Measurements from ENCODE around the gene SNAI3.
"Not testable (repeated sequence)": the region's sequence is repeated elsewhere in the genome, so short reads cannot be mapped to it uniquely, and the experiment has no call there.

The SNAI3 gene

DNA sequence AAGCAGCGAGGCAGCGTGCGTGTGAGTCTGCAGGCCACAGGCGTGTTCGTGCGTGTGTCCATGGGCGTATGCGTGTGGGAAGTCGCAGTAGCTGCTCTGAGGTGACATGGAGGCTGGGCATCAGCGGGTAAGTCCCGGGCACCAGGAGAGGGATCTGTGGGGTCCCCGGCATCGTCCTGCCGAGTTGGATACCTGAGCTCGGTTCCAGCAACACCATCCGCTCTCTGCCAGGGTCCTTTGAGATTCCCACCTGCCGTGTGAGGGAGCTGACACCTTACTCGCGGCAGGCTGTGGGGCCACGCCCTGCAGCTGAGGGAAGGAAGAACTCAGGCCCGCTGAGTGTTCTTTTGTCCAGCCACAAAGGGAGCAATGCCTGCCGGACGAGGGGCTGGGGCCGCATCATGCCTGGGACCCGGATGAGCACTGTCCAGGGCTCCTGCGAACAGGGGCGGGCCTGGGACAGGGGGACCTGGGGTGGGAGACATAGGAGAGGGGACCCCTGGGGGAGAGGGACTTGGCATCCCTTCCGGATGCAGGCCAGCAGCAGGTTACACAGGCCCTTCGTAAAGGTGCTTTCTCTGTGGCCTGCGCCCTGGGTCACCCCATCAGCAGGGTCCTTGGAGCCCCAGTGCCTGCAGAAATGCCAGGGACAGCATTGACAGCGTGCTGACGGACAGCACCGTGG is 5.0 kb upstream of the SNAI3 start:
- no peak for DNase-seq (ENCODE audit: low read depth)

DNA sequence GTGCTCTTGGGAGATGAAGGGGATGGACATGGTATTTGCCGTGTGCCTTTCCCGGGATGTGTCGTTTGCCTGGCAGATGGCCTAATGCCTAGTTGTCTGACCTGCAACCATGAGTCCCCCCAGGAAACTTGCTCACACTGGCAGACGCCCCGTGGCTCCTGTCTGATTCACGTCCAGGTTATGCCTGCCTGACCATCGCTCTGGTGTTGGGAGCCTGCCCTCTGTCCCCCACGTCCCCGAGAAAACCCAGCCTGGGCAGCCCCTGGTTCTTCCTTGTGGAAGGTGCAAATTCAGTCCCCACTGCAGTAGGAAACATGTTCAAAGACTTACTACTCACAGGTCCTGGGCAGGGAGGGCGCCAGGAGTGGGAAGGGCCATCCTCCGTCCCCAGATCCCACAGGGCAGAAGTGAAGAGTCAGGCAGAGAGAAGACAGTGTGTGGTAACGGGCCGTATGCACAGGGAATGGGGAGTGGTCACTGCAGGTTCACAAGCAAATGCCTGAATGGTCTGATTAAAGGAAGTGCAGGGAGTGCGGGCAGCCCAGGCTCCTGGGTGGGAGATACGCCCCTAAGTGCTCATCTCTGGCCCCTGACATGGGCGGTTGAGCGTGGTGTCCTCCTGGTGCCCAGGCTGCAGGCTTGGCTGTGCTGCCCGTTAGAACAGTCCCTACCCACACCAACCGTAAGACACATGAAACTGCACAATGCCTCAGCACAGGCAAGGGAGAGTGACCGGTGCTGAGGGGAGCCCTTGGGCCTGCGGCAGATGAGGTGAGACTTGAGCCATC is 4.2 kb upstream of the SNAI3 start:
- DNase-seq (ENCODE audit: low read depth), result no peak

DNA sequence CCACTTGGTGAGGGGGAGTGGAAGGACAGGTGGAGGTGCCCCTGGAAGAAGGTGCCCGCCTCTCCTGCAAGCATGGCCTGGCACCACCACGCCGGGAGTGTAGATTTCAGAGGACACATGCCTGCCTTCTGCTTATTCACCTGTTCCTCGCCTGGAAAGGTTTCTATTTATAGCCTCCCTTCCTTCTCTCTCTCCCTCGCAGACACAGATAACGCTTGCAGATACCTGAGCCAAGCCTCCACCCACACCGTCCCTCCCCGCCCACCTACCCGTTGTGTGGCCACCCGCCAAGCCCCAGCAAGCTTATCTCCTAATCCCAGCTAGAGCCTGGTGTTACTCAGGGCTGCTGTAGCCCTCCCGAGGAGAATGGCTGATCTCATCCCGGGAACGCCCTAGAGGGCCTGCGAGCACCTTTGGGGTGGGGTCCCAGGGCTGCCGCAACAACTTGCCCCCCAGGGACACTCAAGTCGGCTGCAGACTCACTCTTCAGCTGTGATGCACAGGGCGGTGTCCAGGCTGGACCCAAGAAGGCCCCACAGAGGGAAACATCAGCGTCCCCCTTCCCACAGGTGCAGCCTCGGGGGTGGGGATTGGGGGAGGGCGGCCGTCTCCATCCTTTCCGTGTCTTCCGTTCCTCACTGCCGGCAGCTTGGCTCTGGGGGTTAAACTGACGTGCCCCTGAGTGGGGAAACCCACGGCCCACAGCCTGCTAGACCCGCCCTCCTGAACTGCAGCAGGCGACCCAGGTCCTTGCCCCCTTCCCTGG is 1.9 kb upstream of the SNAI3 start:
- no peak for DNase-seq (ENCODE audit: low read depth)

DNA sequence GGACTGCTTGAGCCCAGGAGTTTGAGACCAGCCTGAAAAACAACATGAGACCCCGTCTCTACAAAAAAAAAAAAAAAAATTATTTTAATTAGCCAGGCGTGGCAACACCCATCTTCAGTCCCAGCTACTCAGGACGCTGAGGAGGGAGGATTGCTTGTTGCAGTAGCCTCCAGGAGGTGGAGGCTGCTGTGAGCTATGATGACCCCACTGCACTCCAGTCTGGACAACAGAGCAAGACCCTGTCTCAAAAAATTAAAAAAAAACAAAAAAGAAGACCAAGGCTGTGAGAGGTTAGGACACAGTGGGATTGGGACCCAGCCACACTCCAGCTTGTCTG is 1.3 kb upstream of the SNAI3 start:
- no peak for DNase-seq (ENCODE audit: low read depth)

DNA sequence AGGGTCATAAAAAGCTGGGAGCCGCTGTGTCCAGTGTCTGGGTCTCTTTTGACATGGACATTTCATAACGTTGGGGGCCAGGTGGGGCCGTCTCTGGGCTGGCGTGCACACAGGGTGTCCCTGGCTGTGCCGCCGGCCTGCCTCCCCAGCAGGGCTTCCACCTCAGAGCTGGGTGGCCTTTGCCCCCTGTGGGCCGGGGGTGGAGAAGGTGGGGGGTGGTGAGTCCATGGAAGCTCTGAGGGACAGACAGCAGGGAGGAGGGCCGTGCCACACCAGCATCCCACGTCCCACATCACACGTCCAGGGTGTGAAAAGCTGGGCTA is 908 bp upstream of the SNAI3 start:
- DNase-seq (ENCODE audit: low read depth), result no peak

DNA sequence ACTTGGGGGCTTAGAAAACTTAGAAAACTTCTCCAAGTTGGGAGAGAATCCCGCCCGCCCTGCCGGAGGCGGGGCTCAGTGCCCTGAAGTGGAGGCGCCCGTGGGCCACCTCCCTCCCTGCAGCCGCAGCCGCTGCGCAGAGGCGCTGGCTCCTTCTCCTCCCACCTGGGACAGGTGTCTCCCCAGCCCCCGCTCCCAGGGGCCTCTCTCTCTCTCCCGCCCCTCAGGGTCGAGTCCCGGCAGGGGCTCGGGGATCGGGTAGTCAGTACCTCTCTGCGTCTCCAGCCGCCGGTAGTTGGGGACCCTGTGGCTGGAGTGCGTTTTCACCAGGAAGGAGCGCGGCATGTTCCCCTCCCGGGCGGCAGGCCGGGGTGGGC is 257 bp downstream of the SNAI3 start:
- DNase-seq (ENCODE audit: low read depth), result no peak

DNA sequence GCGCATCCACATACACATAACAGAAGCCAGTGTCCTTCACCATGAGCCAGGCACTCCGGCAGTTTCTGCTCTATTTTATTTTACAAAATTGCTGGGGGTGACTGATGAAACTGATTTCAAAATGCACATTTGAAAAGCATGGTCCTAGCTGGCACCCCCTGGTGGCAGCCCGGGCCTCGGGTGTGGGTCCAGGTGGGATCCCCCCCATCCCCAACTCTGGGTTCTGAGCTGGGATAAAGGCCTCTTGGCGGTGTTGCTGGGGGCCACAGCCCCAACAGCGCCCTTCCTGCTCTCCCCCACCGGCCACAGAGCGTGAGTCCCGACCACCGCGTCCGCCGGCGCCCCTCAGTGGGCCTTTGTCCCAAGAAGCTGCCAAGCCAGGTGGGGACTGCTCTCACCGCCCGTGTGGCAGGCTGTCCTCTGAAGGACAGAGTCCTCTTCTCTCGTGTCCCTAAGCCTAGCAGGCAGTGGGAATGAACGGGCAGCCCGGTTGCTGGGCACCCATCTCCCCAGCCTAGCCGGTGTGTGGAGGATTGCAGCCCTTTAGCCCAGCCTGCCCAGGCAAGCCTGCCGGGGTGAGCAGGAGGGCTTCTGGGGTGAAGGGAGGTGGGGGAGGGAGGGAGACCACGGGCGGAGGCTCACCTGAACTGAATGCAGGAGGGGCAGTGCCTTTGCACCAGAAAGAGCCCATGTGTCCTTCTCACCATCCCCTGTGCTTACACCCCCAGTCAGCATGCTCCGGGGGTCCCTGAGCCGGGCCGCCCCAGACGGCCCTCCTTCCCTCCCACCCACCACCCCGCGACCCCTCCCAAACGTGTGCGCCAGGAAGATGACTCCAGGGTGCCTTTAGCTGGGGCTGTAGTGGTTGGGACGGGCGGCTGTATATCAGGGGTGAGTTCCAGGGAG is 898 bp downstream of the SNAI3 start:
- no peak for DNase-seq (ENCODE audit: low read depth)

DNA sequence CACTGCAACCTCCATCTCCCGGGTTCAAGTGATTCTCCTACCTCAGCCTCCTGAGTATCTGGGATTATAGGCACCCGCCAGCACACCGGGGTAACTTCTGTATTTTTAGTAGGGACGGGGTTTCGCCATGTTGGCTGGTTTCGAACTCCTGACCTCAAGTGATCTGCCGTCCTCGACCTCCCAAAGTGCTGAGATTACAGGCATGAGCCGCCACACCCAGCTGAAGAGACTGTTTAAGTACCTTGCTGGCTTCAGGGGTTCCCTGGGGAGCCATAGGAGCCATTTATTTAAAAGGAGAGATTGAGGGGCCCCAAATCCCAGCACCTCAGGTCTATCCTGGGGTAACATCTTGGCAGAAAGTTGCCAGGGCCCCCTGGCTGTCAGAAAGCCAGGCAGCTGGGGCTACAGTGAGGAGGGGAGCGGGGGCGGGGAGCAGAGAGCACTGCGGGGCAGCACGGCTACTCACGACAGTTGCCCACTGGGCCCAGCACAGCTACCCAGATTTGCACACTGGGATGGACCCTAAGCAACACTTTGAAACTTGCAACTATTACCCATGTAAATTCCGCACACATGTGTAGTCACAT is 1.6 kb downstream of the SNAI3 start:
- no peak for DNase-seq (ENCODE audit: low read depth)

DNA sequence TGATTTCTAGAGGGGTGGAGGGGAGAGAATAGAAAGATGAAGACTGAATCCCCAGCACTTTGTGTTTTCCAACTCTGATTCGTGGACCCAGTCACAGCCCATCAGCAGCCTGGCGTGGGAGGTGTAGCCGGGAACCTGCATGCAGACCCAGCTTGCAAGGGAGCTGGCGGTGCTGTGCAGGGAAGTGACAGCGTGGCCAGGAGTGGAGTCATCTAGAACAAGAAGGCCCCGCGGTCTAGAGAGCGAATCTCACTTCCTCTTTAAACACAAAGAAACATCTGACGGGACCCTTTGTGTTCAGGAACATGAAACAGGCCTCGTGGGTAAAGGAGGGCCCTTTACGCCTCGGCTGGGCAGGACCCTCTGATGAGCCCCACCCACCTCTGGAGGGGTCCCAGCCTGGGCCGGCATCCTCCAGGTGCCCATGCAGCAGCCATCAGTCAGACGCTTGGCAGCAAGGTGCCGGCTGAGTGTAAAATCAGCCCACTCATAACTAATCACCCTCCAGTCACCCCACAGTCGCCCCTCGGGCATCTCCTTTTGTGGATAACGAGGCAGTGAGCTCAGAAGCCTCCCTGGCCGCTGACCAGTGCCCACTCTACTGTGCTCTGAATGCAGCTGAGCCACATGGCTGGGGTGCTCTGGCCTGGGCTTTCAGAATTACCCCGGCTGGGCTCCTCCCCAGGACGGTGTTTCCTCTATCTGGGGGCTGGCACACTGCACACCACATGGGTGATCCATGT is 4.4 kb downstream of the SNAI3 start:
- no peak for DNase-seq (ENCODE audit: low read depth)

DNA sequence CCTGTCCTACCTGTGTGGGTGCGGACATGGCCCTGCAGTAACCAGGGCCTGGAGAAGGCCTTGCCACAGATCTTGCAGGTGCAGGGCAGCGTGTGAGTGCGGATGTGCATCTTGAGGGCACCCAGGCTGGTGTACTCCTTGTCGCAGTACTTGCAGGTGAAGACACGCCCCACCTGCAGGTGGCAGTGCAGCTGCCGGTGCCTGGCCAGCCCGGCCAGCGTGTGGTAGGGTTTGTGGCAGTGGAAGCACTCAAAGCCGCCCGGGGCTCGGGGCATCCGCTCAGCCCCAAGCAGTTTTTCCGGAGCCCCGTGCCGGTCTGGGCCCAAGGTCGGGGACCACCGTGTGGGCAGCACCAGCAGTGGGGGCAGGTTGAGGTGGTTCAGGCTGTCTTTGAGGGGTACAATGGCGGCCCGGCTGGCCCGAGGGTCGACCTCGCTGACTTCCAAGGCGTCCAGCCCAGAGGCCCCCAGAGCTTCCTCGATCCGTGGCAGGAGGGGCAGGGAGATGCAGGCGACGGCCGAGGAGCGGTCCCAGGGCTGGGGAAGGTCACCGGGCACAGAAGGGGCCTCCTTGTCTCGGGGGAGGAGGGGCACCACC is 5.1 kb downstream of the SNAI3 start:
- DNase-seq (ENCODE audit: low read depth), result no peak

DNA sequence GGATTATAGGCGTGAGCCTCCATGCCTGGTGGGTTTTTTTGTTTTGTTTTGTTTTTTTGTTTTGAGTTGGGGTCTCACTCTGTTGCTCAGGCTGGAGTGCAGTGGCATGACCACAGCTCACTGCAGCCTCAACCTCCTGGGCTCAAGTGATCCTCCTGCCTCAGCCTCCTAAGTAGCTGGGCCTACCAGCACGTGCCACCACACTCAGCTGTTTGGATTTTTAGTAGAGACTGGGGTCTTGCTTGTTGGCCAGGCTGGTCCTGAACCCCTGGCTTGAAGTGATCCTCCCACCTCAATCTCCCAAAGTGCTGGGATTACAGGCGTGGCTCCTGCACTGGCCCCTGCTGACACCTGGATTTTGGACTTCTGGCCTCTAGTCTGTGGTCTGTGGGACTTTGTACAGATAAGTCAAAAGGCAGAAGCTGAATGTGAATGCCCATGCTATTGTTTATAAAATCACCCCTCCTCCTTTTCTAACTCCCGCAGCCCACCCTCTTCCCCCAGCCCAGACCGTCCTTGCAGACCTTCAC is 5.7 kb downstream of the SNAI3 start:
- DNase-seq (ENCODE audit: low read depth), result no peak

DNA sequence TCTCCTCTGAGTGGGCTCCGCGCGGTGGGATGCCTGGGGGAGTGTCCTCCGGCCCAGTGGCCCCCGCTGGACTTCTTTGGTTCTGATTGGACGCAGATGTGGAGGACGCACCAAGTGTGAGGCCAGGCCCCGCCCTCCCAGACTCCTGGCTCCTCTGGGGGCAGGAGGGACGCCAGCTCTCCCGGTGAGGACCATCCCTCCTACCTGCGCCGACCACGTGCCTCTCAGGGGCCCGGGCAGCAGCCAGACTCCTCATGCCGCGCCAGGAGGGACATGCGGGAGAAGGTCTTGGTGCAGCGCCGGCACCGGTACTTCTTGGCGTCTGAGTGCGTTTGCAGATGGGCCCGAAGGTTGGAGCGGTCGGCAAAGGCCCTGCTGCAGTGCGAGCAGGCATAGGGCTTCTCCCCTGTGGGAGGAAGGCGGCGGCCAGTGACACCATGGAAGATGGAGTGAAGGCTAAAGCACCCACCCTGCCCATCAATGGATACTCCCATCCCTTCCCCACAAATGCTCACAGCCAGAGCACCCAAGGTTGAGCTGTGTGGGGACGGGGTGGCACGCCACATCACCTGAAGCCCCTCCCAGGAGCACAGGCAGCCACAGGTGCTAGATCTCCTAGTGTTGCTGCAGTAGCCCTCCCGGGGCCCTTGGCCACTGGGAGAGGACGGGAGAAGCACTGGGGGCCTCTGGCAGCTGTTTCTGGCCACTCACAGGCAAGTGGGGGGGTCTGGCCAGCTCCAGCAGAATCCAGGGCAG is 7.9 kb downstream of the SNAI3 start:
- DNase-seq (ENCODE audit: low read depth), result no peak

DNA sequence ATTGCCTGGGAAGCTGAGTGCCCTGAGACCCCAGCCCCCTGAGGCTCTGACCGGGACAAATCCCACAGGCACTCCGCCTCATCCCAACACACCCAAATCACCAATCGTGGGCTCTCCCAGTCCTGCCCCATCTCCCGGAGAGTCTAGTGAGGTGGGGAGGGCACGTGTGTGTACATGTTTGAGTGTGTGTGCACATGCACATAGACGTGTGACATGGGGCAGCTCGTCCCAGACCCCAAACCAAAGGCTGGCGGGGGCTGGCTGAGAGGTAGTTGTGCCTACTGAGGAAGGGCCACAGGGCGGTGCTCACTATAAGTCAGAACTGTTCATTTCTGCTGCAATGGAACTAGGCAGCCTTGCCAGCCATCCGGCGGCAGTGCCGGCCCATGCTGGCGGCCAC is 8.6 kb downstream of the SNAI3 start:
- no peak for DNase-seq (ENCODE audit: low read depth)

DNA sequence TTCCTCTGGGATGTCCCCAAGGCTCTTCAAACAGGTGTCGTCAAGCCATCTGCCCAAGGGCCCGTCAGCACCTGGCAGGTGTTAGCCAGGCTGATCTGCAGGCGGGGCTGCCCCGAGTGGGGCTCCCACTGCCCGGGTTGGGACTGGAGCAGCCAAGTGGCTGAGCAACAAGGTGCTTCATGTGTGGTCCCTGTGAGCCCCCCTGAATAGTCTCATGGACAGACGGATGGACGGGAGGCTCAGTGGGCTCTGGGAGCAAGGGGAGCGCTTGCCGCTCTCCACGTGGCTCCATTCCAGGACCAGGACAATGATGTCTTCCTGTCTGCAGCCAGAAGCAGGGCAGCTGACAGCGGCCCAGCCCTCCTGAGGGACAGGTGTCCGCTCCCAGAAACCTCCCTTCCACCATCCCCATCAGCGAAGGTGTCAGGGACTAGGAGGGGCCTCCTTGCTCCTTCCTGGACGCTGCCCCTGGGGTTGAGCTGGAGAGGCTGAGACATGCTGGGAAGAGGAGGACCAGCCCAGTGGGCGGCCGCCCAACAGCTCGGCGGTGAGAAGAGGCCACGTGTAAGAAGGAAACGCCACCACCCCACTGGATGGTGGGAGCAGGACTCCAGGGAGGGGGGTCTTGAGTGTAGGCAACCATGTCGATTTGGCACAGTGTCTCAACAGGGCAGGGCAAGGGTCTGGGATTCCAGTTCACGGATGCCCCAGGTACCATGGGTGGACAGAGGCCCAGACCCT is 9.6 kb downstream of the SNAI3 start:
- DNase-seq (ENCODE audit: low read depth), result no peak

DNA sequence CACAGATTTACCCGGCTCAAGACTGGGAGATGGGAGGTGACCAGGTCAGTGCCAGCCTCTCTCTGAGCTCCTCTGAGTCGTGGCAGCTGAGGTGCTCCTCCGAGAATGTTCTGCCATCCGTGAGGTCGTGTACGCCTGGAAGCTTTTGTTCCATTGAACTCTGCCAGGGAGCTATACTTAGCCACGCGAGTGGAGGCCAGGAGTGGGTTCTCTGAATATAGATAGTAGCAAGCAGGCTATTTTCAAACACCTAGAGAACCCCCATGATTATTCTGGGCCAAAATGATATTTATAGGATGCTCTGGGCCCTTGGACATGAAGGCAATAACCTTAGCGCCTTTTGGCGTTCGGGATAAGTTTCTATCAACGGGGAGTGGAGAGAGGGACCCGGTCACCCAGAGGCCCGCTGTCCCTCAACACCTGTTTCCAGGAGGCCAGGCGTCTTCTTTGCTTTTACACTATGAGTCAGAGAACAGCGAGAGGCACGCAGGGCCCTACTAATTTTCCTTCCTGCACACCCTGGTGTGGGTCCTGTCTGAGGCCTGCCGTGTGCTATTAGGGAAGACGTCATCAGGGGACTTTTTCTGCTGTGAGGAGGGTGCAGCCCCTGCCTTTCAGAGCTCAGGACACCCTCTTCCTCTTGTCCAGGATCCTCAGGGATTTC is 12.5 kb downstream of the SNAI3 start:
- no peak for DNase-seq (ENCODE audit: low read depth)

DNA sequence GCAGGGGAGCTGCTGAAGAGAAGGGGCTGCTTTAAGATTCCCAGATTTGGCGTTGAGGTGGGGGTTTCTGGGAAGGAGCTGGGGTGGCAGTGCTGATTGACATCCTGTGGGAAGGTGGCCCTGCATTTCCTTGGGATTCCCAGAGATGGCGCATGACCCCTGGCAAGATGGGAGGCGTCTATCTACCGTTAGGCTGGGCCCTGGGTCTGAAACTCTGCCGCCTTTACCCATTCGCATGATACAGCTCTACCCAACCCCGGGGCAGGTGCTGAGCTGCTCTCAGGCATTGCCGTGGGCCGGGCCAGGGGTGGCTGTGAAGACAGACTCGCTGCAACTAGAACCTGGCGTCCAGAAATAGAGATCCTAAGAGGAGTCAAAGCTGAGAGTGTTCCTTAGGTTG is 13.5 kb downstream of the SNAI3 start:
- no peak for DNase-seq (ENCODE audit: low read depth)

DNA sequence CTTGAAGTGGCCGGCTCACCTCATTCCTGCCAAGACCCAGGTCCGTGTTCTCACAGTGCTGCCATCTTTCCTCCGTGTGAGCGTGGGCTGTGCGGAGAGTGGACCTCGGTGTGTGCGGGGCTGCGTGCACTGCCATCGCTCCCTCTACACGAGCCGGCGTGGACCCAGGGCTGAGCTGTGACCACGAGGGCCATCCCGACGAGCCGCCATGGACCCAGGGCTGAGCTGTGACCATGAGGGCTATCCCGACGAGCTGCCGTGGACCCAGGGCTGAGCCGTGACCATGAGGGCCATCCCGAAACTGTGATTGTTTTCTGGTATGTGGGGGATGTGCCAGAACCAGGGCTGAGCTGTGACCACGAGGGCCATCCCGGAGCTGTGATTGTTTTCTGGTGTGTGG is 14.5 kb downstream of the SNAI3 start:
- DNase-seq (ENCODE audit: low read depth), result no peak

DNA sequence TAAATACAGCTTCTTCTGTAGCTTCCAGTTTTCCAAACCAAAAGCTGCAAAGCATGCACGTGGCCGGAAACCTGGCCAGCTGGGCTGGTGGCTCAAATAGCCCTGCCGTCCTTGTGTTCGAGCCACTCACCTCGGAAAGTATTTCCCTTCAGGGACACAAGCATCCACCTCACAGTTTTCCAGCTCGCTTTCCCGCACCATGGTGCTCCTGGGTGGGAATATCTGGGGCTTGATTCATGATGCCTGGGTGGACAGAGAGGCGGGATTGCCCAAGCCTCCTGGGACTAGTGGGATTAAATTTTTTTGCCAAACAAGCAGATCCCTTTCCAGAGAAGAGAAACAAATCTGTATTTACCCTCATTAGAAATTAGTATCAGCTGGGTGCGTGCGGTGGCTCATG is 16.3 kb downstream of the SNAI3 start:
- DNase-seq (ENCODE audit: low read depth), result no peak

DNA sequence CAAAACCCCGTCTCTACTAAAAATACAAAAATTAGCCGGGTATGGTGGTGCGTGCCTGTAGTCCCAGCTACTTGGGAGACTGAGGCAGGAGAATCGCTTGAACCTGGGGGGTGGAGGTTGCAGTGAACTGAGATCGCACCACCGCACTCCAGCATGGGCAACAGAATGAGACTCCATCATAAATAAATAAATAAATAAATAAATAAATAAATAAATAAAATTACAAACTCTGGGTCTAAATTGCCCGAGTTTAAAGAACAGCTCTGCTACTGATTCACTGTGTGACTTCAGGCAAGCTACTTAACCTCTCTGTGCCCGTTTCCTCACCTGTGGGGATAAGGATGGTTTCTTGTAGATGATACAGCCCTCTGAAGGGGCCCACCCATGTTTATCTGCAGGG is 16.8 kb downstream of the SNAI3 start:
- not testable (repeated sequence) for DNase-seq (ENCODE audit: low read depth)
